ENCODE data around the gene PDZD2.
"Not testable (repeated sequence)": the region's sequence is repeated elsewhere in the genome, so short reads cannot be mapped to it uniquely, and the experiment has no call there.

PDZD2 gene

GRCh38 chr5:31770998-31771397, 132.1 kb downstream of the PDZD2 start:
- Histone ChIP-seq H3K4me1 (ENCODE audit: low read length) (peaks cover 39% of the 10 kb centered on the region), H3K4me2 (ENCODE audit: low read length) (peak overlapping the region; percentile 69), H3K79me2 (ENCODE audit: low read length) (no peaks in the 10 kb centered on the region), H3K9ac (ENCODE audit: low read length) (no peak overlapping the region), H3K9me3 (ENCODE audit: insufficient read depth, low read length) (no peaks in the 10 kb centered on the region), H4K20me1 (ENCODE audit: insufficient read depth, low read length) (peaks cover 3% of the 10 kb centered on the region; the same call in 1 of the 2 replicates), H3K27me3 (ENCODE audit: low read depth, low read length) (peaks cover 17% of the 10 kb centered on the region), H3K36me3 (replicated peaks; ENCODE audit: low read depth, low read length) (no peaks in the 10 kb centered on the region), H3K4me3 (ENCODE audit: low read length) (no peak overlapping the region), H2AFZ (ENCODE audit: low read depth, low read length) (no peak overlapping the region), H3K27ac (ENCODE audit: low read length) (no peak overlapping the region)
- no peak for TF ChIP-seq CTCF (IDR thresholded peaks at IDR 0.05; ENCODE audit: low read depth, low read length)
- no peak for TF ChIP-seq EZH2phosphoT487 (IDR thresholded peaks at IDR 0.05; ENCODE audit: low read depth)

- peaks cover 17% of the 10 kb centered on the region for H3K27me3 ChIP-seq (ENCODE audit: low read depth, low read length)
Observed at GRCh38 chr5:31771500-31771899, 132.6 kb downstream of the PDZD2 start.

GRCh38 chr5:31776294-31776693, 137.4 kb downstream of the PDZD2 start:
- not testable (repeated sequence) for H3K9me3 ChIP-seq (ENCODE audit: insufficient read depth, low read length); H3K4me3 ChIP-seq (ENCODE audit: low read length); H4K20me1 ChIP-seq (ENCODE audit: insufficient read depth, low read length); H3K27me3 ChIP-seq (ENCODE audit: low read depth, low read length); H3K36me3 ChIP-seq (replicated peaks; ENCODE audit: low read depth, low read length); H3K4me1 ChIP-seq (ENCODE audit: low read length); H3K9ac ChIP-seq (ENCODE audit: low read length); H3K4me2 ChIP-seq (ENCODE audit: low read length); H3K27ac ChIP-seq (ENCODE audit: low read length); H3K79me2 ChIP-seq (ENCODE audit: low read length); H2AFZ ChIP-seq (ENCODE audit: low read depth, low read length)

More at GRCh38 chr5:31771500-31771899, 132.6 kb downstream of the PDZD2 start:
- H2AFZ ChIP-seq (ENCODE audit: low read depth, low read length) = no peak overlapping the region
- no peak overlapping the region for H3K9ac ChIP-seq (ENCODE audit: low read length)
- TF ChIP-seq EZH2phosphoT487 (IDR thresholded peaks at IDR 0.05; ENCODE audit: low read depth) = no peak
- no peak for TF ChIP-seq CTCF (IDR thresholded peaks at IDR 0.05; ENCODE audit: low read depth, low read length)
- H3K4me2 ChIP-seq (ENCODE audit: low read length) = peak overlapping the region; percentile 69
- H3K79me2 ChIP-seq (ENCODE audit: low read length) = no peaks in the 10 kb centered on the region
- H3K9me3 ChIP-seq (ENCODE audit: insufficient read depth, low read length) = no peaks in the 10 kb centered on the region
- no peak overlapping the region for H3K4me3 ChIP-seq (ENCODE audit: low read length)
- H3K27ac ChIP-seq (ENCODE audit: low read length) = no peak overlapping the region
- H3K36me3 ChIP-seq (replicated peaks; ENCODE audit: low read depth, low read length) = no peaks in the 10 kb centered on the region
- H4K20me1 ChIP-seq (ENCODE audit: insufficient read depth, low read length) = peaks cover 3% of the 10 kb centered on the region; the same call in 1 of the 2 replicates
- H3K4me1 ChIP-seq (ENCODE audit: low read length) = peaks cover 39% of the 10 kb centered on the region

- H3K27ac ChIP-seq (ENCODE audit: low read length) = no peak overlapping the region
- H3K4me1 ChIP-seq (ENCODE audit: low read length) = peaks cover 5% of the 10 kb centered on the region; the same call in 1 of the 2 replicates
- no peaks in the 10 kb centered on the region for H3K9me3 ChIP-seq (ENCODE audit: insufficient read depth, low read length)
- H3K36me3 ChIP-seq (replicated peaks; ENCODE audit: low read depth, low read length) = no peaks in the 10 kb centered on the region
- no peak overlapping the region for H3K4me2 ChIP-seq (ENCODE audit: low read length)
- H3K27me3 ChIP-seq (ENCODE audit: low read depth, low read length) = 0 out of 2 replicates have a peak, but pooled peaks cover 6% of the 10 kb centered on the region
- H2AFZ ChIP-seq (ENCODE audit: low read depth, low read length) = no peak overlapping the region
- TF ChIP-seq EZH2phosphoT487 (IDR thresholded peaks at IDR 0.05; ENCODE audit: low read depth) (no peak), CTCF (IDR thresholded peaks at IDR 0.05; ENCODE audit: low read depth, low read length) (no peak)
- no peaks in the 10 kb centered on the region for H4K20me1 ChIP-seq (ENCODE audit: insufficient read depth, low read length)
- no peaks in the 10 kb centered on the region for H3K79me2 ChIP-seq (ENCODE audit: low read length)
- no peak overlapping the region for H3K4me3 ChIP-seq (ENCODE audit: low read length)
- H3K9ac ChIP-seq (ENCODE audit: low read length) = no peak overlapping the region
Observed at GRCh38 chr5:31776976-31777651, 138.2 kb downstream of the PDZD2 start.

Data from OCI-LY3 (cell line).